Measurements from ENCODE around the gene PTPRB.

DNA sequence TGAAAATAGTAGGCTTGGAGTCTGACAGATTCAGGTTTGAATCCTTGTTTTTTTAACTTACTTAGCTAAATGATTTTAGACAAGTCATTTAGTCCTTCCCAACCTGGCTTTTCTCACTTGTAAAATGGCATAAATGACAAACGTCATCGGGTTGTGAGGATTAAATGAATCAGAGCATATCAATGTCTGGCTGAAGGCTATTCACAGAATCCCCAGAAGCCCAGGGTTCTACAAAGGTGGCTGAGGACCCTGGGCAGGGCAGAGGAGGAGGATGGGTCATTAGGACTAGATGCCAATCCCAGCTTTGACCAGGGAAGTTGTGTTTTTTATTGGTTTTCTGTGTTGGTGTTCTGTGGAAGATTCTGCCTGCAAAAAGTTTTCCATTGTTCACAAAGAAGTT, 7.6 kb upstream of the PTPRB start:
- TF ChIP-seq, protein P1, sequence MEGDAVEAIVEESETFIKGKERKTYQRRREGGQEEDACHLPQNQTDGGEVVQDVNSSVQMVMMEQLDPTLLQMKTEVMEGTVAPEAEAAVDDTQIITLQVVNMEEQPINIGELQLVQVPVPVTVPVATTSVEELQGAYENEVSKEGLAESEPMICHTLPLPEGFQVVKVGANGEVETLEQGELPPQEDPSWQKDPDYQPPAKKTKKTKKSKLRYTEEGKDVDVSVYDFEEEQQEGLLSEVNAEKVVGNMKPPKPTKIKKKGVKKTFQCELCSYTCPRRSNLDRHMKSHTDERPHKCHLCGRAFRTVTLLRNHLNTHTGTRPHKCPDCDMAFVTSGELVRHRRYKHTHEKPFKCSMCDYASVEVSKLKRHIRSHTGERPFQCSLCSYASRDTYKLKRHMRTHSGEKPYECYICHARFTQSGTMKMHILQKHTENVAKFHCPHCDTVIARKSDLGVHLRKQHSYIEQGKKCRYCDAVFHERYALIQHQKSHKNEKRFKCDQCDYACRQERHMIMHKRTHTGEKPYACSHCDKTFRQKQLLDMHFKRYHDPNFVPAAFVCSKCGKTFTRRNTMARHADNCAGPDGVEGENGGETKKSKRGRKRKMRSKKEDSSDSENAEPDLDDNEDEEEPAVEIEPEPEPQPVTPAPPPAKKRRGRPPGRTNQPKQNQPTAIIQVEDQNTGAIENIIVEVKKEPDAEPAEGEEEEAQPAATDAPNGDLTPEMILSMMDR (conservative IDR thresholded peaks at IDR 0.05 in 1 of 2, IDR thresholded peaks at IDR 0.05 in 1 of 2; ENCODE audit: extremely low read depth in 1 of 2, insufficient read depth in 1 of 2, low read depth in 1 of 2, low read length in 2 of 2) = no peak
- no peak for TF ChIP-seq EZH2 (IDR thresholded peaks at IDR 0.05; ENCODE audit: borderline replicate concordance, low read length)

Measured in mammary epithelial cell (primary cell).